SK-N-SH (cell line): Measurements from ENCODE around the gene SEMA3D. TPM values are rescaled to one million over a fixed set of nuclear protein-coding genes. Genes with fewer than 3 reads are reported as not detected.

Source experiments
- CTCF ChIA-PET: fragments of 300-600, 350-600 bp; formaldehyde crosslinking; extraction: SDS; loops from one replicate; lab custom pipeline; 2021; lab: Yijun Ruan, JAX
- POLR2A ChIA-PET: fragments of 350-600 bp; sonication (Branson Sonifier 250); formaldehyde crosslinking; extraction: SDS; loops from one replicate; lab custom pipeline; 2020; ENCODE audit warnings: antibody characterized with exemption, inconsistent platforms; lab: Yijun Ruan, JAX
- DNase-seq: peaks from one replicate; pipeline ENCODE4 v3.0.0; 2012
- H2AFZ ChIP-seq: fragments of 200-600 bp; sonication (generic); 2 replicates; pipeline ENCODE4 v1.8.1; 2016; ENCODE audit warnings: antibody characterized with exemption, mild to moderate bottlenecking, low read depth
- H3F3A ChIP-seq: fragments of 200-600 bp; sonication (generic); replicated peaks from 2 replicates; pipeline ENCODE3; 2016; ENCODE audit warnings: antibody characterized with exemption, mild to moderate bottlenecking; ENCODE audit not compliant: insufficient read depth
- H3K27ac ChIP-seq, 2 experiments: fragments of 200-500 bp in 1 of 2; fragments of 200-600 bp in 1 of 2; sonication (Bioruptor generic) in 1 of 2; sonication (generic), shearing (Covaris generic) in 1 of 2; 2 replicates each; pipeline versions ENCODE4 v1.5.1 to v1.6.1; 2014 to 2016; ENCODE audit warnings: low read depth in 2 of 2, inconsistent platforms in 1 of 2, low read length in 1 of 2, mild to moderate bottlenecking in 1 of 2, mixed read lengths in 1 of 2
- H3K27me3 ChIP-seq: fragments of 200-600 bp; sonication (generic), shearing (Covaris generic); 2 replicates; pipeline ENCODE4 v1.6.1; 2016; ENCODE audit warnings: mixed run types; ENCODE audit not compliant: insufficient read depth
- H3K36me3 ChIP-seq, 2 experiments: fragments of 200-500 bp in 1 of 2; fragments of 200-600 bp in 1 of 2; sonication (Bioruptor generic) in 1 of 2; sonication (generic) in 1 of 2; replicated peaks in 1 of 2; 2 replicates each; pipeline versions ENCODE3 to v1.5.1; 2014 to 2016; ENCODE audit warnings: low read length in 1 of 2, mild to moderate bottlenecking in 1 of 2; ENCODE audit not compliant: insufficient read depth in 2 of 2, control insufficient read depth in 1 of 2
- H3K4me1 ChIP-seq, 2 experiments: fragments of 200-500 bp in 1 of 2; fragments of 200-600 bp in 1 of 2; sonication (Bioruptor generic) in 1 of 2; sonication (generic), shearing (Covaris generic) in 1 of 2; 2 replicates each; pipeline versions ENCODE4 v1.5.1 to v1.6.1; 2014 to 2016; ENCODE audit warnings: low read depth in 1 of 2, low read length in 1 of 2, mixed run types in 1 of 2; ENCODE audit not compliant: insufficient read depth in 2 of 2, control insufficient read depth in 1 of 2
- H3K4me2 ChIP-seq: fragments of 200-600 bp; sonication (generic), shearing (Covaris generic); 2 replicates; pipeline ENCODE4 v1.6.1; 2017; ENCODE audit warnings: mixed run types
- H3K4me3 ChIP-seq, 2 experiments: fragments of 200-500 bp in 1 of 2; fragments of 200-600 bp in 1 of 2; sonication (Bioruptor generic) in 1 of 2; sonication (generic), shearing (Covaris generic) in 1 of 2; 2 replicates each; pipeline versions ENCODE4 v1.5.1 to v1.8.1; 2014 to 2016; ENCODE audit warnings: low read depth in 2 of 2, inconsistent platforms in 1 of 2, low read length in 1 of 2, mild to moderate bottlenecking in 1 of 2, mixed read lengths in 1 of 2, moderate library complexity in 1 of 2
- H3K79me2 ChIP-seq: fragments of 200-600 bp; sonication (generic); 2 replicates; pipeline ENCODE4 v1.8.1; 2017; ENCODE audit warnings: mild to moderate bottlenecking; ENCODE audit not compliant: insufficient read depth
- H3K9ac ChIP-seq: fragments of 200-600 bp; sonication (generic); 2 replicates; pipeline ENCODE4 v1.6.1; 2017; ENCODE audit warnings: mixed run types
- H3K9me2 ChIP-seq: fragments of 200-600 bp; sonication (generic); 2 replicates; pipeline ENCODE4 v1.6.1; 2017; ENCODE audit warnings: mixed run types
- H3K9me3 ChIP-seq: fragments of 200-600 bp; sonication (generic); 2 replicates; pipeline ENCODE4 v1.6.1; 2017; ENCODE audit warnings: mixed run types, mild to moderate bottlenecking, moderate library complexity
- H4K20me1 ChIP-seq: fragments of 200-600 bp; sonication (generic); 2 replicates; pipeline ENCODE4 v1.6.1; 2017; ENCODE audit warnings: mild to moderate bottlenecking, mixed run types; ENCODE audit not compliant: insufficient read depth
- CTCF ChIP-seq: fragments of 200-600 bp; sonication (generic); IDR thresholded peaks from 2 replicates; pipeline ENCODE4 v1.6.1; 2017; ENCODE audit warnings: antibody characterized with exemption, mild to moderate bottlenecking, moderate library complexity
- ELF1 ChIP-seq: IDR thresholded peaks from 2 replicates; pipeline ENCODE4 v1.4.0; 2012
- EP300 ChIP-seq, 2 experiments: IDR thresholded peaks; 2 replicates each; pipeline versions ENCODE4 v1.4.0 to v1.6.1; 2012; ENCODE audit warnings: borderline replicate concordance in 1 of 2, low read depth in 1 of 2, low read length in 1 of 2
- FOXJ3 ChIP-seq: sonication (generic); formaldehyde crosslinking; IDR thresholded peaks from 2 replicates; pipeline ENCODE4 v1.5.1; 2020; ENCODE audit warnings: mild to moderate bottlenecking, missing genetic modification reagents
- GATA2 ChIP-seq: sonication (generic); formaldehyde crosslinking; IDR thresholded peaks from 2 replicates; pipeline ENCODE4 v1.5.0; 2020; ENCODE audit warnings: mild to moderate bottlenecking, missing genetic modification reagents
- IRF3 ChIP-seq: fragments of 150-350 bp; IDR thresholded peaks from 2 replicates; pipeline ENCODE4 v1.6.1; 2016; ENCODE audit warnings: mild to moderate bottlenecking, low read depth, low read length
- JUND ChIP-seq: IDR thresholded peaks from 2 replicates; pipeline ENCODE4 v1.4.0; 2012
- MXI1 ChIP-seq: IDR thresholded peaks from 2 replicates; pipeline ENCODE4 v1.6.1; 2012; ENCODE audit warnings: mild to moderate bottlenecking, low read depth, low read length, improper control_type of control experiment
- NFIC ChIP-seq: IDR thresholded peaks from 2 replicates; pipeline ENCODE4 v1.4.0; 2012; ENCODE audit warnings: borderline replicate concordance
- POLR2AphosphoS5 ChIP-seq: IDR thresholded peaks from 2 replicates; pipeline ENCODE4 v1.6.1; 2012; ENCODE audit warnings: low read depth, low read length
- RCOR1 ChIP-seq: fragments of 150-350 bp; IDR thresholded peaks from 2 replicates; pipeline ENCODE4 v1.6.1; 2017; ENCODE audit warnings: antibody characterized with exemption, low read length
- REST ChIP-seq: IDR thresholded peaks from 2 replicates; pipeline ENCODE4 v1.6.1; 2012; ENCODE audit warnings: mild to moderate bottlenecking, low read depth, low read length, moderate library complexity
- RFX5 ChIP-seq: IDR thresholded peaks from 2 replicates; pipeline ENCODE4 v1.6.1; 2012; ENCODE audit warnings: mild to moderate bottlenecking, improper control_type of control experiment, low read length
- RXRA ChIP-seq: IDR thresholded peaks from 2 replicates; pipeline ENCODE4 v1.4.0; 2012; ENCODE audit warnings: low read depth, mild to moderate bottlenecking, borderline replicate concordance
- SIN3A ChIP-seq: IDR thresholded peaks from 2 replicates; pipeline ENCODE4 v1.6.1; 2012; ENCODE audit warnings: low read depth, mild to moderate bottlenecking, low read length, moderate library complexity, borderline replicate concordance
- TCF12 ChIP-seq: IDR thresholded peaks from 2 replicates; pipeline ENCODE4 v1.4.0; 2012
- TEAD4 ChIP-seq: IDR thresholded peaks from 2 replicates; pipeline ENCODE4 v1.4.0; 2012; ENCODE audit warnings: mild to moderate bottlenecking, borderline replicate concordance; ENCODE audit not compliant: insufficient read depth
- YY1 ChIP-seq: IDR thresholded peaks from 2 replicates; pipeline ENCODE4 v1.4.0; 2012; ENCODE audit warnings: low read depth, mild to moderate bottlenecking
- ZBTB33 ChIP-seq: IDR thresholded peaks from 2 replicates; pipeline ENCODE4 v1.4.0; 2012; ENCODE audit warnings: low read depth, borderline replicate concordance
- WGBS: methylation state at CpG from one replicate; pipeline ENCODE4 v1.1.6; 2017; ENCODE audit warnings: low lambda C conversion rate; 5-methylcytosine and 5-hydroxymethylcytosine counted together
- polyA plus RNA-seq, 3 experiments: library from polyadenylated mRNA; depleted of rRNA; stranded (reverse); fragments of >200 nt; gene quantifications; 2 replicates each; pipeline ENCODE4 v1.2.3, GENCODE V29; 2012
- TF ChIP-seq, protein P1 (sequence below): IDR thresholded peaks from 2 replicates; pipeline ENCODE4 v1.4.0; 2012; ENCODE audit warnings: low read depth
- TF ChIP-seq, protein P2 (sequence below): fragments of 150-350 bp; IDR thresholded peaks from 2 replicates; pipeline ENCODE4 v1.6.1; 2017; ENCODE audit warnings: antibody characterized with exemption, low read length, low read depth, borderline replicate concordance
- TF ChIP-seq, protein P3 (sequence below): IDR thresholded peaks from 2 replicates; pipeline ENCODE4; 2012

Gene SEMA3D
- polyA plus RNA-seq, 1 of the 3 experiments (the other 2 are of a cell fraction) = 30.1 TPM

GRCh38 chr7:85102813-85103350 is 84.0 kb downstream of the SEMA3D start:
- Histone ChIP-seq H3K27ac (peak overlapping the region in 1 of 2 experiments; percentile 44; a peak in 2 of 4 replicates), H3K9ac (no peak overlapping the region), H3K9me3 (no peaks in the 10 kb centered on the region), H3K4me3 (no peak overlapping the region), H3K4me1 (peaks cover 6 to 31% of the 10 kb centered on the region in 2 experiments), H3F3A (peaks cover 28% of the 10 kb centered on the region), H3K9me2 (0 out of 2 replicates have a peak, but pooled peaks cover 6% of the 10 kb centered on the region), H3K27me3 (no peaks in the 10 kb centered on the region), H3K79me2 (no peaks in the 10 kb centered on the region), H4K20me1 (no peaks in the 10 kb centered on the region), H3K4me2 (peak overlapping the region; percentile 27), H3K36me3 (no peaks in the 10 kb centered on the region), H2AFZ (no peak overlapping the region)
- no peak for DNase-seq
- ChIA-PET POLR2A (interaction anchor here (0.5 kb wide), 1 partner anchor 17 kb away, joined by 3 read pairs; no protein-coding TSS in a partner anchor), CTCF (interaction anchor here (0.9 to 1.2 kb wide), 4 partner anchors 12 to 85 kb away, joined by 3 read pairs; no protein-coding TSS in a partner anchor)
- 10% methylated on average over 2 of the region's 2 CpGs for WGBS
- TF ChIP-seq POLR2AphosphoS5 (peak; percentile 79; the same call in 1 of the 2 replicates), IRF3 (no peak), YY1 (no peak), RFX5 (no peak), TCF12 (peak; percentile 92), FOXJ3 (CRISPR knock-in tag) (no peak), JUND (peak; percentile 65), MXI1 (no peak), SIN3A (no peak), TEAD4 (peak; percentile 81), ZBTB33 (no peak), NFIC (peak; percentile 88), ELF1 (no peak), RCOR1 (no peak), EP300 (IDR thresholded peaks at IDR 0.05; ENCODE audit: borderline replicate concordance in 1 of 2, low read depth in 1 of 2, low read length in 1 of 2) (peak in 1 of 2 experiments; percentile 74; a peak in 2 of 4 replicates), REST (no peak), GATA2 (no peak), RXRA (peak; percentile 40; the same call in 1 of the 2 replicates), CTCF (no peak)
- TF ChIP-seq, protein P1, sequence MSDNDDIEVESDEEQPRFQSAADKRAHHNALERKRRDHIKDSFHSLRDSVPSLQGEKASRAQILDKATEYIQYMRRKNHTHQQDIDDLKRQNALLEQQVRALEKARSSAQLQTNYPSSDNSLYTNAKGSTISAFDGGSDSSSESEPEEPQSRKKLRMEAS = no peak
- TF ChIP-seq, protein P2, sequence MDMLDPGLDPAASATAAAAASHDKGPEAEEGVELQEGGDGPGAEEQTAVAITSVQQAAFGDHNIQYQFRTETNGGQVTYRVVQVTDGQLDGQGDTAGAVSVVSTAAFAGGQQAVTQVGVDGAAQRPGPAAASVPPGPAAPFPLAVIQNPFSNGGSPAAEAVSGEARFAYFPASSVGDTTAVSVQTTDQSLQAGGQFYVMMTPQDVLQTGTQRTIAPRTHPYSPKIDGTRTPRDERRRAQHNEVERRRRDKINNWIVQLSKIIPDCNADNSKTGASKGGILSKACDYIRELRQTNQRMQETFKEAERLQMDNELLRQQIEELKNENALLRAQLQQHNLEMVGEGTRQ = no peak
- TF ChIP-seq, protein P3, sequence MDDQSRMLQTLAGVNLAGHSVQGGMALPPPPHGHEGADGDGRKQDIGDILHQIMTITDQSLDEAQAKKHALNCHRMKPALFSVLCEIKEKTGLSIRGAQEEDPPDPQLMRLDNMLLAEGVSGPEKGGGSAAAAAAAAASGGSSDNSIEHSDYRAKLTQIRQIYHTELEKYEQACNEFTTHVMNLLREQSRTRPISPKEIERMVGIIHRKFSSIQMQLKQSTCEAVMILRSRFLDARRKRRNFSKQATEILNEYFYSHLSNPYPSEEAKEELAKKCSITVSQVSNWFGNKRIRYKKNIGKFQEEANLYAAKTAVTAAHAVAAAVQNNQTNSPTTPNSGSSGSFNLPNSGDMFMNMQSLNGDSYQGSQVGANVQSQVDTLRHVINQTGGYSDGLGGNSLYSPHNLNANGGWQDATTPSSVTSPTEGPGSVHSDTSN = peak; percentile 77
